SK-N-SH (cell line): Measurements from ENCODE around the gene SNIP1.

Experiments
- EP300 ChIP-seq, 2 experiments: IDR thresholded peaks; 2 replicates each; pipeline versions ENCODE4 v1.4.0 to v1.6.1; 2012; ENCODE audit warnings: borderline replicate concordance in 1 of 2, low read depth in 1 of 2, low read length in 1 of 2
- FOSL2 ChIP-seq: IDR thresholded peaks from 2 replicates; pipeline ENCODE4 v1.4.0; 2012; ENCODE audit warnings: low read depth, mild to moderate bottlenecking, moderate library complexity, borderline replicate concordance
- FOXM1 ChIP-seq: IDR thresholded peaks from 2 replicates; pipeline ENCODE4 v1.4.0; 2012; ENCODE audit warnings: low read depth, mild to moderate bottlenecking
- GABPA ChIP-seq: IDR thresholded peaks from 2 replicates; pipeline ENCODE4 v1.4.0; 2012; ENCODE audit warnings: low read depth, mild to moderate bottlenecking
- MAX ChIP-seq: IDR thresholded peaks from 2 replicates; pipeline ENCODE4 v1.4.0; 2012; ENCODE audit warnings: low read depth
- NFIC ChIP-seq: IDR thresholded peaks from 2 replicates; pipeline ENCODE4 v1.4.0; 2012; ENCODE audit warnings: borderline replicate concordance
- PBX3 ChIP-seq: IDR thresholded peaks from 2 replicates; pipeline ENCODE4; 2012
- POLR2AphosphoS5 ChIP-seq: IDR thresholded peaks from 2 replicates; pipeline ENCODE4 v1.6.1; 2012; ENCODE audit warnings: low read depth, low read length
- RAD21 ChIP-seq: IDR thresholded peaks from 2 replicates; pipeline ENCODE4 v1.6.1; 2012; ENCODE audit warnings: mild to moderate bottlenecking, low read length
- REST ChIP-seq: IDR thresholded peaks from 2 replicates; pipeline ENCODE4 v1.6.1; 2012; ENCODE audit warnings: mild to moderate bottlenecking, low read depth, low read length, moderate library complexity
- RFX5 ChIP-seq: IDR thresholded peaks from 2 replicates; pipeline ENCODE4 v1.6.1; 2012; ENCODE audit warnings: mild to moderate bottlenecking, improper control_type of control experiment, low read length
- TAF1 ChIP-seq: IDR thresholded peaks from 2 replicates; pipeline ENCODE4 v1.6.1; 2012; ENCODE audit warnings: low read depth, mild to moderate bottlenecking, low read length, moderate library complexity, borderline replicate concordance
- TEAD4 ChIP-seq: IDR thresholded peaks from 2 replicates; pipeline ENCODE4 v1.4.0; 2012; ENCODE audit warnings: mild to moderate bottlenecking, borderline replicate concordance; ENCODE audit not compliant: insufficient read depth
- TF ChIP-seq, protein P1 (sequence below): fragments of 200-600 bp; sonication (generic); IDR thresholded peaks from 2 replicates; pipeline ENCODE4 v1.6.1; 2017; ENCODE audit warnings: antibody characterized with exemption, mild to moderate bottlenecking, moderate library complexity

GRCh38 chr1:37556712-37557196 lies 2.7 kb upstream of the SNIP1 start, which contains the start of gene DNALI1:
- TF ChIP-seq, protein P1, sequence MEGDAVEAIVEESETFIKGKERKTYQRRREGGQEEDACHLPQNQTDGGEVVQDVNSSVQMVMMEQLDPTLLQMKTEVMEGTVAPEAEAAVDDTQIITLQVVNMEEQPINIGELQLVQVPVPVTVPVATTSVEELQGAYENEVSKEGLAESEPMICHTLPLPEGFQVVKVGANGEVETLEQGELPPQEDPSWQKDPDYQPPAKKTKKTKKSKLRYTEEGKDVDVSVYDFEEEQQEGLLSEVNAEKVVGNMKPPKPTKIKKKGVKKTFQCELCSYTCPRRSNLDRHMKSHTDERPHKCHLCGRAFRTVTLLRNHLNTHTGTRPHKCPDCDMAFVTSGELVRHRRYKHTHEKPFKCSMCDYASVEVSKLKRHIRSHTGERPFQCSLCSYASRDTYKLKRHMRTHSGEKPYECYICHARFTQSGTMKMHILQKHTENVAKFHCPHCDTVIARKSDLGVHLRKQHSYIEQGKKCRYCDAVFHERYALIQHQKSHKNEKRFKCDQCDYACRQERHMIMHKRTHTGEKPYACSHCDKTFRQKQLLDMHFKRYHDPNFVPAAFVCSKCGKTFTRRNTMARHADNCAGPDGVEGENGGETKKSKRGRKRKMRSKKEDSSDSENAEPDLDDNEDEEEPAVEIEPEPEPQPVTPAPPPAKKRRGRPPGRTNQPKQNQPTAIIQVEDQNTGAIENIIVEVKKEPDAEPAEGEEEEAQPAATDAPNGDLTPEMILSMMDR, result no peak
- no peak for TF ChIP-seq EP300 (IDR thresholded peaks at IDR 0.05; ENCODE audit: borderline replicate concordance in 1 of 2, low read depth in 1 of 2, low read length in 1 of 2)
- TF ChIP-seq REST, result no peak
- TF ChIP-seq PBX3, result no peak
- TF ChIP-seq RFX5, result 0 out of 2 replicates have a peak, but pooled peaks have one; percentile 11
- TF ChIP-seq FOXM1, result no peak
- no peak for TF ChIP-seq GABPA
- peak; percentile 94 for TF ChIP-seq MAX
- TF ChIP-seq RAD21, result no peak
- TF ChIP-seq NFIC, result no peak
- no peak for TF ChIP-seq FOSL2
- no peak for TF ChIP-seq TEAD4
- TF ChIP-seq POLR2AphosphoS5, result peak; percentile 82
- TF ChIP-seq TAF1, result peak; percentile 47; the same call in 1 of the 2 replicates
